Hematopoietic multipotent progenitor cell treated with erythropoietin and hydrocortisone succinate and interleukin-3 and kit ligand, for 8 days (in vitro differentiated cells): ENCODE results near the gene CFAP73.

ENCODE experiments used
- DNase-seq: peaks from one replicate; pipeline ENCODE4 v3.0.0-alpha.2; 2015

The CFAP73 gene

DNA sequence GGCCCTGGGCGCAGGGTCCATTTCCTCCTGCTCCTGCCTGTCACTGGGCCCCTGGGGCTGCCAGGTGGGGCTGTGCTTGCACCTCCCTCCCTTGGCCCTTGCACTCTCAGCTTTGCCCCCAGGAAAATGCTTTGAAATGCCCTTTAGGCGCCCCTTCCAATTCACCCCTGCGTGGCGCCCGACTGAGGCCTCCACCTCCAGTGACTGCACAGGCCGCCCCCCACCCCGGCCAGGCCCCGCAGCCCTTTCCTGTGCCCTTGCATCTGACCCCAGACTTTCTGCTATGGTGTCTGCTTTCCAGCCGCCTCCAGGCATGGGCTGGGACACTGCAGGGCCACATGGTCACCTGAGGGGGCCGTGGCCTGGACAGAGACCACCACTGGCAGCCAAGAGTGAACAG, 18.3 kb downstream of the CFAP73 start:
- DNase-seq, result no peak

DNA sequence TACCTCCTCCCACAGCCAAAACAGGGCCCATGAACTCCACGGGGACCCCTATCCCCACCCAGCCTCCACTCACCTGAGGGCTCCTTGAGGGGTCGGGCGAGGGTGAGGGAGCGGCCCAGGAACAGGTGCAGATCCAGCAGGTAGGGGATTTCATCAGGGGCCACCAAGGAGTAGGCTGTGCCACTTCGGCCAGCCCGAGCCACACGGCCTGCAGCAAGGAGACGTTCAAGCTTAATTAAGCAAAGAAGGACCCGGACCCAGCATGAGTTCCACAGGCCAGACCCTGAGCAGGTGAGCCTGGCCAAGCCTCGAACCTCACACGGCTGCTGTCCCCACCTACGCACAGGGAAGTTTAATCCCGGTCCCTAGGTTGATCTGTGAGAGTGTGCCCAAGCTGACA, 20.2 kb downstream of the CFAP73 start:
- DNase-seq, result no peak

DNA sequence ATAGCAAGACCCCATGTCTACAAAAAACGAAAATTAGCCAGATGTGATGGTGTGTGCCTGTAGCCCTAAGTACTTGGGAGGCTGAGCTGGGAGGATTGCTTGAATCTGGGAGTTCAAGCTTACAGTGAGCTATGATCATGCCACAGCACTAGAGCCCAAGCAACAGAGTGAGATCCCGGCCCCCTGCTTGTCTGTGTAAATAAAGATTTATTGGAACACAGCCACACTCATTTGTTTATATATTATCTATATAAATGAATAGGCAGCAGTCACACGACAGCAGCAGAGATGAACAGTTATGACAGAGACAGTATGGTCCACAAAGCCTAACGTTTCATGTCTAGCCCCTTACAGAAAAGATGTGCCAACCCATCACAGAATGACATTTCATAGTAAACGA, 20.9 kb downstream of the CFAP73 start:
- no peak for DNase-seq

- no peak for DNase-seq
Observed at GRCh38 chr12:113170926-113171325, 21.4 kb downstream of the CFAP73 start.

DNA sequence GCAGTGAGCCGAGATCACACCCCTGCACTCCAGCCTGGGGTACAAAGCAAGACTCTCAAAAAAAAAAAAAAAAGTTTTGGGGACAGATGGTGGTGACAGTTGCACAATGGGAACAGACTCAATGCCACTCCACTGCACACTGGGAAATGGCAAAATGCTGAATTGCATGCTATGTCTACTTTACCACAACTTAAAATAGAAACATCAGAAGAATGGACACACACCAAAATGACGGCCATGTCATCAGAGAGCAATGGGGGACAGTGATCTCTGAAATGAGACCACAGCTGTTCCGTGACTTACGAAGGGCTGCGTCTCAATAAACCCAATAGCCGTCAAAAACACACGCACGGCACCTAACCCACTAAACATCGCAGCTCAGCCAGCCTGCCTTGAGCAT, 22.0 kb downstream of the CFAP73 start:
- DNase-seq, result no peak

GRCh38 chr12:113172185-113172584, 22.7 kb downstream of the CFAP73 start:
- no peak for DNase-seq

GRCh38 chr12:113173081-113173698, 23.7 kb downstream of the CFAP73 start:
- DNase-seq, result no peak

GRCh38 chr12:113174461-113175384, 25.2 kb downstream of the CFAP73 start:
- DNase-seq, result peak; percentile 67

DNA sequence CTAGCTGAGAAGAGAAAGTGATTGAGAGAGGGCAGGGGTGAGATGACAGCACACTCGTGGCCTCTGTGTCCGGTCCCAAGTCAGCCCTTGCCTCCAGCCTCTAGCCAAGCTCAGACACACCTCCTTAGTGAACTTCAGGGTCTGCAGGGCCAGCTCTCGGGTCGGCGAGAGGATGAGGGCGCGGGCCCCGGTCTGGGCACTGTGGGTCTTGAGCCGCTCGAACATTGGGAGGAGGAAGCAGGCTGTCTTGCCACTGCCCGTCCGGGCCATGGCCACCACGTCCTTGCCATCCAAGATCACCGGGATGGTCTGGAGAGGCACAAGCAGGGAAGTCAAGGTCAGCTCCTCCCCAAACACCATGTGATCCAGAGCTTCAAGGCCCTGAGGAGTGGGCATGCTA, 29.5 kb downstream of the CFAP73 start:
- DNase-seq, result no peak

DNA sequence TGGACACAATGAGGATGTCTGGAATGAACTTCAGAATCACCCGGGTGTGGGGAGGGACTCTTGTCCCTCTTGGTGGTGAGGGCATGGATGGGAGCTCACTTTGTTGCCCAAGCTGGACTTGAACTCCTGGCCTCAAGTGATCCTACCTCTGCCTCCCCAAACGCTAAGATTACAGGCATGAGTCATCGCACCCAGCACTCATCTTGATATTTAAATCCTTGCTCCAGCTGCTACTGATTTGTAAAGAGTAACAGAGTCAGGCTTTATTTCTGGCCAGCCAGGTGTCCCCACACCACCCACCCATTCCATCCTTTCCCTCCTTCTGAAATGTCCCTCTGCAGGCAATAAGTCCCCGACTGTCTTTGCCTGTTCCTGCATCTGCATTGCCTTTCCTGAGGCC, 30.8 kb downstream of the CFAP73 start:
- DNase-seq, result no peak

DNA sequence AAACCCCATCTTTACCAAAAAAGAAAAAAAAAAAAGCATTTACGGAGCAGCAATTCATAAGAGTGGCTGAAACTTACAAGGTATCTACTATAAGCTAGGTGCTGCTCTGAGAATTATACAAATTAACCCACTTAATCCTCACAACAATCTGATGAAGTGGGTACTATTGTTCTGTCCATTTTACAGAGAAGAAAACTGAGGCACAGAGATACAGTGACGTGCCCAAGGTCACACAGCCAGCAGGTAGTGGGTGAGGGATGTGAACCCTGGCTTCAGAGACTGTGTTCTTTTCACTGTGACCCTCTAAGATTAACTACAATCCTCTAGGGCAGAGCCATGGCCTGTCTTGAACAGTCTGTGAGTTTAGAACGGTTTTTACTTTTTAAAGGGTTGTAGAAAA, 32.5 kb downstream of the CFAP73 start:
- DNase-seq, result no peak

- DNase-seq, result no peak
Observed at GRCh38 chr12:113183030-113183589, 33.6 kb downstream of the CFAP73 start.

DNA sequence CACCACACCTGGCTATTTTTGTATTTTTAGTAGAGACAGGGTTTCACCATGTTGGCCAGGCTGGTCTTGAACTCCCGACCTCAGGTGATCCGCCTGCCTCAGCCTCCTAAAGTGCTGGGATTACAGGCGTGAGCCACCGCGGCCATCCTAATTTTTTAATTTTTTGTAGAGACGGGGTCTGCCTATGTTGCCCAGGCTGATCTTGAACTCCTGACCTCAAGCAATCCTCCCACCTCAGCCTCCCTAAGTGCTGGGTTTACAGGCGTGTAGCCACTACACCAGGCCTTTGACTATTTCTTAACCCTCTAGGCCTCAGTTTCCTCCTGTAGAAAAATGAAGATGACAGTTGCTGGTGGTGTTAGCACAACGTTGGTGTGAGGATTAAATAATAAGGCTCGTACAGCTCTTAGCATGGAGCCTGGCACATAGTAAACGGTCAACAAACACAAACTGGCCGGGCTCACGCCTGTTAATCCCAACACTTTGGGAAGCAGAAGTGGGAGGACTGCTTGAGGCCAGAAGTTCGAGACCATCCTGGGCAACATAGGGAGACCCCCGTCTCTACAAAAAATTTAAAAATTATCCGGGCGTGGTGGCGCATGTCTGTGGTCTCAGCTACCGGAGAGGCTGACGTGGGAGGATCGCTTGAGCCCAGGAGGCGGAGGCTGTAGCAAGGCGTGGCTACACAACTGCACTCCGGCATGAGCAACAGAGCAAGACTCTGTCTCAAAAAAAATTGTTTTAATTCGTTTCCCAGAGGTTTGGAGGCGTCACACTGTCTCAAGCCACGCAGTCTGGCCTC, 34.8 kb downstream of the CFAP73 start:
- no peak for DNase-seq

GRCh38 chr12:113184900-113185179, 35.3 kb downstream of the CFAP73 start:
- DNase-seq, result peak; percentile 94

GRCh38 chr12:113185180-113186032, 35.9 kb downstream of the CFAP73 start, which contains the start of the genes DDX54 and RITA1:
TSS of gene DDX54 (minus strand) at chr12:113185478. CDS start at chr12:113185451, 27 bp downstream.
TSS of gene RITA1 (plus strand) at chr12:113185721. CDS start at chr12:113186747, 1,026 bp downstream.
- DNase-seq, result peak; percentile 78

GRCh38 chr12:113186033-113186365, 36.5 kb downstream of the CFAP73 start:
- DNase-seq, result peak; percentile 57

DNA sequence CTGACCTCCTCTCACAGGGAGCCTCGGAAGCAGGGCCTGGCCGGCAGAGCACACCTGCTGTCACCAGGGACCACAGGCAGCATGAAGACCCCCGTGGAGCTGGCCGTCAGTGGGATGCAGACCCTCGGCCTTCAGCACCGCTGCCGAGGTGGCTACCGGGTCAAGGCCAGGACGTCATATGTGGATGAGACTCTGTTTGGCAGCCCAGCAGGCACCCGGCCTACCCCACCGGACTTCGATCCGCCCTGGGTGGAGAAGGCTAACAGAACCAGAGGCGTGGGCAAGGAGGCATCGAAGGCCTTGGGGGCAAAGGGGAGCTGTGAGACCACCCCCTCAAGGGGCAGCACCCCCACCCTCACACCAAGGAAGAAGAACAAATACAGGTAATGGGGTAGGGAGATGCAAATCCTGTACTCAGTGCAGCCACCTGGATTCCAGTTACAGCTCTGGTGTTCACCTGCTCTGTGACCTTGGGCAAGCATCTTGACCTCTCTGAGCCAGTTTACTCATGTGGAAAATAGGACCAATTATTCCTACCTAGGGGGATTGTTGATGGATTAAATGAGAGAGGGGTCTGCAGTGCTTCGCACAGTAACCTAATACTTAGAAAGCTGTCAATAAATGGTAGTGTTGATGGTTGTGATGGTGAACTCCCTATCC, 37.3 kb downstream of the CFAP73 start:
- DNase-seq, result no peak

DNA sequence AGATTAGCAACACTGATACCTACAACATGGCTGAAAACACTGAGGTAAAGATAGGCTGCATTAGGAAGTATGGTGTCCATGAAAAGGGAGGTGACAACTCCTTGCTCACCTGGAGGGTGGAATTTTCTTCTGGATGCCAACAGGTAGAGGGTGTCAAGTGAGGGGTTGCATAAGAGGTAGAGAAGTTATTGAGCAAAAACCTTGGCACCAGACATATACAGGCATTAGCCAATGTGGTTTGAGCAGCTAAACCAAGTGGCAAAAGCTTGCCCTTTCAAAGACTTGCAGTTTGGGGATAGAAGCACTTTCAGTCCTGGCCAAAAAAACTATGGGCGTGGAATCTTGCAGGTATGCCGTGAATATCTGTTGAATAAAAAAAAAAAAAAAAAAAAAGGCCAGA, 39.8 kb downstream of the CFAP73 start:
- DNase-seq, result no peak

GRCh38 chr12:113190761-113191160, 41.2 kb downstream of the CFAP73 start:
- DNase-seq, result peak; percentile 95

DNA sequence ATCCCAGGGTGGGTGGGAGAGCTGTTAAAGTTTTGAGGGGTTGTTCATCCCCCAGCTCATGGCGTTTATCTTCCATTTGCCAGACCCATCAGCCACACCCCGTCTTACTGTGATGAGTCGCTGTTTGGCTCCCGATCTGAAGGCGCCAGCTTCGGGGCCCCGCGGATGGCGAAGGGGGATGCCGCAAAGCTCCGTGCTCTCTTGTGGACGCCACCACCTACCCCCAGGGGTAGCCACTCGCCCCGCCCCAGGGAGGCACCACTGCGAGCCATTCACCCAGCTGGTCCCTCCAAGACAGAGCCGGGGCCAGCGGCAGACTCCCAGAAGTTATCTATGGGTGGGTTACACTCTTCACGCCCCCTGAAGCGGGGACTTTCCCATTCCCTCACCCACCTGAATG, 41.7 kb downstream of the CFAP73 start:
- peak; percentile 89 for DNase-seq

DNA sequence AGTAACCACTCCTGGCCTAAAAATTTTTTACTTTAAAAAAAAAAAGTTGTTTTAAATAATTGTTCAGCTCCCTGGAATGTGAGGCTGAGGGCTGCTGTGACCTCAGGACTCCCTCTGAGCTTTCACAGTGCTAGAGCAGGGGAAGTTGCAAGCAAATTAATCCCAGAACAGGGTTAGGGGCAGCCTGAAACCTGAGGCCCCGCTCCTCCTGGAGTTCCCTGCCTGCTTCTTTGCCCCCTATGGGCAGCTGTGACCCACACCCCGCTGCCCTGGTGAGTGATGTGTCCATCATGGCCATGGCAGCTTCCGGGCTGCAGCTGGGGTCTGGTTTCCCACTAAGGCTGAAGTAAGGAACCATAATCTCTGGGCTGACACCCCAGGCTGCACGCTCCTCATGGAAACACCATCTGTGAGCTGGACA, 45.5 kb downstream of the CFAP73 start:
- DNase-seq, result no peak

DNA sequence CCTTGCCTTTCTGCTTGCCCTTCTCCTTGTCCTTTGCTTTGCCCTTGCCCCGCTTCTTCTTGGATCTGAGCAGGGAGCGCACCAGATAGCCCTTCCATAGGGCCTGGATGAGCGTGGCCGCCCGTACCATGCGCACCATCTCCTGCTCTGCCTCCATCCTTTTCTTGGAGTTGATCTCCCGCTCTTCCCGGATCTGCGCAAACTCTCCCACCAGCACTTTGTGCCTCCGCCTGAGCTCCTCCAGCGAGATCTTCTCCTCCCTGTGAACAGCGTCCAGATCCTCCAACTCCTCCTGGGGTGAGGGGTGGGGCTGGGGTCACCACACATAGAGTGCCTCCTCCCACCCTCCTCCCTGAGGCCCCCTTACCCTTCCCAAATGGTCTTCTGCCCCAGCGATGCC, 46.1 kb downstream of the CFAP73 start:
- DNase-seq, result no peak
